Measurements from ENCODE around the gene ZNF254. TPM values are rescaled to one million over a fixed set of nuclear protein-coding genes. Genes with fewer than 3 reads are reported as not detected.
"Not testable (repeated sequence)": the region's sequence is repeated elsewhere in the genome, so short reads cannot be mapped to it uniquely, and the experiment has no call there.

The ZNF254 gene
- 10 to 100 TPM in 8 of 9 donors, 1 to 10 TPM in 1; 7.2 to 27.4 (median 18.9) TPM for total RNA-seq
- polyA plus RNA-seq = 10 to 100 TPM in 1 of 3 donors, 1 to 10 TPM in 2; 3.9 to 16.3 (median 5.9) TPM
- long read RNA-seq, donor 1, partial matches to known transcripts = 0 of 1 reads
- long read RNA-seq, donor 1, other reads (novel, unspliced or antisense) = 0 of 1 reads
- long read RNA-seq, donor 2, partial matches to known transcripts = 0 of 4 reads
- long read RNA-seq, donor 2, other reads (novel, unspliced or antisense) = 0 of 4 reads
- long read RNA-seq, donor 3, partial matches to known transcripts = 0 of 11 reads
- long read RNA-seq, donor 3, other reads (novel, unspliced or antisense) = 5 of 11 reads
- long read RNA-seq, donor 4, partial matches to known transcripts = 0 of 1 reads
- long read RNA-seq, donor 4, other reads (novel, unspliced or antisense) = 1 of 1 reads
- long read RNA-seq, donor 5, full-length matches to known transcripts = 11 of 27 reads
- long read RNA-seq, donor 5, partial matches to known transcripts = 2 of 27 reads
- long read RNA-seq, donor 5, other reads (novel, unspliced or antisense) = 14 of 27 reads
- long read RNA-seq, donor 6, partial matches to known transcripts = 0 of 1 reads
- long read RNA-seq, donor 6, other reads (novel, unspliced or antisense) = 1 of 1 reads
- long read RNA-seq, donor 7, partial matches to known transcripts = 0 of 2 reads
- long read RNA-seq, donor 7, other reads (novel, unspliced or antisense) = 0 of 2 reads
- long read RNA-seq, donor 8, partial matches to known transcripts = 0 of 5 reads
- long read RNA-seq, donor 8, other reads (novel, unspliced or antisense) = 0 of 5 reads
- long read RNA-seq, donor 9, full-length matches to known transcripts = 7 of 7 reads
- long read RNA-seq, donor 9, partial matches to known transcripts = 0 of 7 reads
- long read RNA-seq, donor 9, other reads (novel, unspliced or antisense) = 0 of 7 reads
- long read RNA-seq, donor 10, partial matches to known transcripts = 0 of 2 reads
- long read RNA-seq, donor 10, other reads (novel, unspliced or antisense) = 0 of 2 reads

DNA sequence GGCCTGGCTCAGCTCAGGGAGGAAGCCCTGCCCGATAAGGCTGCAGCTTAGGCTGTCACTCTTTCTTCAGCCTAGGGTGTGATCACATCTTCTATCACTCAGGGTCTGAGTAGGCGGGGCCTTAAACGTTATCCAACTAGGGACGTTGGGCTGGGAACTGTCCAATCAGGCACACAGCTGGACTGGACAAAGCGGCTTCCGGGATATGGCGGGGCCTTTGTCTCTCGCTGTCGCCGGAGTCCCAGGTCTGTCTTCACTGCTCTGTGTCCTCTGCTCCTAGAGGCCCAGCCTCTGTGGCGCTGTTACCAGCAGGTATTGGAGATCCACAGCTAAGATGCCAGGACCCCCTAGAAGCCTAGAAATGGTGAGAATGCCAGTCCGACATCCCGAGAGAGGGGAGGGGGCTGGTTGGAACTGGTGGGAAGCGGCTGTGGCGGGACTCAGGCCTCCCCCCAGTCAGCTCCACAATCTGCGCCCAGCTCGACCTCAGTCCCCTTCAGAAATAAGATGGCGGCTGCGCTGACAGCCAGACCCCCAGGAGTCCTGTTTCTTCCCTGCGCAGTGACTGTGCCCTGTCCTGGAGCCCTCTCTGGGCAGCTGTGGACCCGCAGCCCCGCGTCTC lies at the start of gene ZNF254:
ZNF254 (plus strand) TSS at position 214 of the 622 bp plus-strand sequence; CDS start at position 335, 121 bp downstream.
- 0% methylated on average over 2 to 23 of the region's 23 CpGs for WGBS, 4 donors
- peak; percentile 90 to 98 (median 95) for DNase-seq
- TF ChIP-seq, protein P1, sequence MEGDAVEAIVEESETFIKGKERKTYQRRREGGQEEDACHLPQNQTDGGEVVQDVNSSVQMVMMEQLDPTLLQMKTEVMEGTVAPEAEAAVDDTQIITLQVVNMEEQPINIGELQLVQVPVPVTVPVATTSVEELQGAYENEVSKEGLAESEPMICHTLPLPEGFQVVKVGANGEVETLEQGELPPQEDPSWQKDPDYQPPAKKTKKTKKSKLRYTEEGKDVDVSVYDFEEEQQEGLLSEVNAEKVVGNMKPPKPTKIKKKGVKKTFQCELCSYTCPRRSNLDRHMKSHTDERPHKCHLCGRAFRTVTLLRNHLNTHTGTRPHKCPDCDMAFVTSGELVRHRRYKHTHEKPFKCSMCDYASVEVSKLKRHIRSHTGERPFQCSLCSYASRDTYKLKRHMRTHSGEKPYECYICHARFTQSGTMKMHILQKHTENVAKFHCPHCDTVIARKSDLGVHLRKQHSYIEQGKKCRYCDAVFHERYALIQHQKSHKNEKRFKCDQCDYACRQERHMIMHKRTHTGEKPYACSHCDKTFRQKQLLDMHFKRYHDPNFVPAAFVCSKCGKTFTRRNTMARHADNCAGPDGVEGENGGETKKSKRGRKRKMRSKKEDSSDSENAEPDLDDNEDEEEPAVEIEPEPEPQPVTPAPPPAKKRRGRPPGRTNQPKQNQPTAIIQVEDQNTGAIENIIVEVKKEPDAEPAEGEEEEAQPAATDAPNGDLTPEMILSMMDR (IDR thresholded peaks at IDR 0.05) = peak in 1 of 6 experiments; percentile 19
- TF ChIP-seq POLR2A (IDR thresholded peaks at IDR 0.05) = peak; percentile 85 to 91
- Histone ChIP-seq H3K27ac (peak within 1 kb of the TSS in 4 of 5 donors; percentile 59 to 90 (median 86)), H3K36me3 (replicated peaks in 1 of 2) (no peaks in the 10 kb centered on the region), H3K27me3 (no peaks in the 10 kb centered on the region), H3K4me3 (peak within 1 kb of the TSS; percentile 54 to 85 (median 71)), H3K9me3 (replicated peaks in 1 of 3) (no peaks in the 10 kb centered on the region), H3K4me1 (replicated peaks in 1 of 2) (peaks cover 0 to 13% of the 10 kb centered on the region in 2 donors)
- intact Hi-C loops (cut with DNase I) = no loop called here

DNA sequence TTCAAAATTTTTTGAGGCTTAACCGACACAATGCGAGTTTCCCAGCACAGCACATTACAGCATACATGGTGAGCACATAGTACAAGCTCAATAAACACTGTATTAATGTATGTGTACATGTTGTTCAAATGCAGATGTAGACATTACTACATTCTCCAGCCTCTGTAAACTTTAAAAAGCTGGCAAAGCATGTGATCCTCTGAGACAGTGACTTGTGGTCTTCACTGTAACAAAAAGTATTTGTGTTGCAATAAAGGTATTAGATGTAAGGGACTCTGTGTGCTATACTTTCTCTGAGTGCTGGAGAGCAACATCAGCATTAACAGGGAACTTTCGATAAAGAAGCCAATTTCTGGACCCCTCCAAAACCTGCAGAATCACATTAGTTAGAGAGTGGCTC lies 46.4 kb upstream of the ZNF254 start:
- no peak overlapping the region for H3K4me3 ChIP-seq
- H3K36me3 ChIP-seq (replicated peaks in 1 of 2) = peaks cover 0 to 23% of the 10 kb centered on the region in 2 donors
- H3K9me3 ChIP-seq (replicated peaks in 1 of 3) = no peaks in the 10 kb centered on the region
- peaks cover 0 to 36% of the 10 kb centered on the region in 2 donors for H3K4me1 ChIP-seq (replicated peaks in 1 of 2)
- 97 to 100% (median 98%) methylated on average over 3 of the region's 3 CpGs for WGBS, 4 donors
- TF ChIP-seq, protein P1 (IDR thresholded peaks at IDR 0.05) = no peak
- no peak for TF ChIP-seq POLR2A (IDR thresholded peaks at IDR 0.05)
- intact Hi-C loops (cut with DNase I) = no loop called here
- H3K27ac ChIP-seq = no peak overlapping the region
- DNase-seq = no peak
- H3K27me3 ChIP-seq = no peaks in the 10 kb centered on the region

DNA sequence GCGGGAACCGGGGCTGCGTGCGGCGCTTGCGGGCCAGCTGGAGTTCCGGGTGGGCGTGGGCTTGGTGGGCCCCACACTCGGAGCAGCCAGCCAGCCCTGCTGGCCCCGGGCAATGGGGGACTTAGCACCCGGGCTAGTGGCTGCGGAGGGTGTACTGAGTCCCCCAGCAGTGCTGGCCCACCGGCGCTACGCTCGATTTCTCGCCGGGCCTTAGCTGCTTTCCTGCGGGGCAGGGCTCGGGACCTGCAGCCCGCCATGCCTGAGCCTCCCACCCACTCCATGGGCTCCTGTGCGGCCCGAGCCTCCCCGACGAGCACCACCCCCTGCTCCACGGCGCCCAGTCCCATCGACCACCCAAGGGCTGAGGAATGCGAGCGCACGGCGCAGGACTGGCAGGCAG lies 45.7 kb upstream of the ZNF254 start:
- DNase-seq; H3K9me3 ChIP-seq (replicated peaks in 1 of 3); H3K27ac ChIP-seq; H3K4me3 ChIP-seq; H3K27me3 ChIP-seq; intact Hi-C loops (cut with DNase I): not testable (repeated sequence)
- H3K4me1 ChIP-seq (replicated peaks in 1 of 2) = peaks cover 0 to 32% of the 10 kb centered on the region in 2 donors
- H3K36me3 ChIP-seq (replicated peaks in 1 of 2) = peaks cover 0 to 27% of the 10 kb centered on the region in 2 donors
- 92 to 98% (median 97%) methylated on average over 7 to 16 of the region's 32 CpGs for WGBS, 4 donors

DNA sequence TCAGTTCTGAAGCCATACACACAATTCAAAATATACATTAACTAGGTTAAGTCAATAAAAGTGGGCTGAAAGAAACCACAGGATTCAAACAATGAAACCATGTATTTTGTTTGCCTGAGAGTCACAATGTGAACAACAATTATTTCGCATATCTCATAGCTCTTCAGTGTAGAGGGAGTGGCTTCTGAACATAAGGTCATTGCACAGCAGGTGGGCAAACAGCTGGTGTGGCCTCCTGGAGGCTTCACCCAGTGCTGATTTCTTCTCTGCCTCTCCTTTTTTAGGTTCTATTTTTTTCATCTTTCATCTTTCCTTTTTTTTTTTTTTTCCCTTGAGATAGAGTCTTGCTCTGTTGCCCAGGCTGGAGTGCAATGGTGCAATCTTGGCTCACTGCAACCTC lies 40.4 kb upstream of the ZNF254 start:
- TF ChIP-seq POLR2A (IDR thresholded peaks at IDR 0.05) = no peak
- TF ChIP-seq, protein P1 (IDR thresholded peaks at IDR 0.05) = no peak
- Histone ChIP-seq H3K4me1 (replicated peaks in 1 of 2) (no peaks in the 10 kb centered on the region), H3K27ac (no peak overlapping the region), H3K9me3 (replicated peaks in 1 of 3) (no peaks in the 10 kb centered on the region), H3K36me3 (replicated peaks in 1 of 2) (peaks cover 0 to 53% of the 10 kb centered on the region in 2 donors), H3K4me3 (no peak overlapping the region), H3K27me3 (no peaks in the 10 kb centered on the region)
- no peak for DNase-seq
- intact Hi-C loops (cut with DNase I) = no loop called here
- 89 to 100% (median 97%) methylated on average over 1 of the region's 1 CpG for WGBS, 4 donors
